ENCODE data around the gene SIGLEC9.

DNA sequence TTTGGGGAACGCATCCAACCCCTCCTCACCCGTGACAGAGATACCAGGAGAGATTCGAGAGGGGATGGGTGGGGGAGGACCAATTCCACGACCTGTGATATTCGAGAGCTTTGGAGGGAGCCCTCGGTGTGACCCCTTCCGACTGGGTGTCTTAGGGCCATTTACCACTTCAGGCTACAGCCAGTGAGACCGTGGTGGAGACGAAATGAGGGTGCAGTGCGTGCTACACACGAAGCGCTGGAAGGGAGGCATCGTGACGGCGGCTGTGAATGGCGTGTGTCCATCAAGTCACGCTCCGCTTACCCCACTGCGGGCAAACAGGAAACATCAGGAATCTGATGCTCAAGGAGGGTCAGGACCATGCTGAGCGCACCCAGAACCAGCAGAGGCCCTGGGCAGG, 26.9 kb upstream of the SIGLEC9 start:
- TF ChIP-seq POLR2A (IDR thresholded peaks at IDR 0.05) = no peak
- no peak for TF ChIP-seq EP300 (IDR thresholded peaks at IDR 0.05)

Data from ovary (tissue), 1 donor.